GM21619 (cell line): ENCODE measurements around the gene RANBP9.

Experiments
- ATAC-seq: cut with Tn5 transposase; IDR thresholded peaks from one replicate; pipeline ENCODE4 v1.9.1; 2021; ENCODE audit not compliant: unreplicated experiment

The RANBP9 gene

GRCh38 chr6:13572240-13572639 is 139.4 kb downstream of the RANBP9 start:
- ATAC-seq = no peak
